ENCODE results near the gene KCNG4. TPM values are rescaled to one million over a fixed set of nuclear protein-coding genes. Genes with fewer than 3 reads are reported as not detected.

The KCNG4 gene
- total and polyA plus RNA-seq, 2 of the 8 experiments (the other 6 are each of a cell fraction or from before 2014, with no cell fraction given): not detected

- Histone ChIP-seq H3K9ac (replicated peaks in 1 of 4; ENCODE audit: extremely low read depth in 1 of 4, low read depth in 3 of 4, low read length in 3 of 4) (no peak overlapping the region), H3K36me3 (ENCODE audit: control insufficient read depth in 2 of 4, insufficient read depth in 4 of 4, low read length in 3 of 4) (no peaks in the 10 kb centered on the region), H3K4ac (replicated peaks; ENCODE audit: insufficient read length, low read depth, low read length) (no peak overlapping the region), H3K4me1 (replicated peaks in 1 of 4; ENCODE audit: control insufficient read depth in 3 of 4, insufficient read depth in 4 of 4, low read length in 3 of 4) (peaks cover 0 to 17% (median 10%) of the 10 kb centered on the region in 4 experiments; a peak in 6 of 7 replicates), H2AFZ (ENCODE audit: low read length) (no peak overlapping the region), H3K23ac (ENCODE audit: insufficient read length) (no peak overlapping the region), H2BK12ac (ENCODE audit: low read depth, low read length) (no peak overlapping the region), H2BK5ac (ENCODE audit: low read depth, low read length) (no peak overlapping the region), H2BK120ac (replicated peaks; ENCODE audit: low read depth, low read length) (no peak overlapping the region), H3K4me2 (ENCODE audit: insufficient read depth in 1 of 2, low read depth in 2 of 2, low read length in 2 of 2) (no peak overlapping the region), H3K27me3 (replicated peaks in 1 of 4; ENCODE audit: control insufficient read depth in 3 of 4, extremely low read depth in 1 of 4, insufficient read depth in 3 of 4, low read length in 3 of 4) (no peaks in the 10 kb centered on the region; a peak in 1 of 7 replicates), H3K56ac (replicated peaks; ENCODE audit: insufficient read length, low read depth, low read length) (no peak overlapping the region), H4K20me1 (replicated peaks in 1 of 2; ENCODE audit: control insufficient read depth in 1 of 2, insufficient read depth in 2 of 2, low read length in 2 of 2) (no peaks in the 10 kb centered on the region), H3K27ac (ENCODE audit: low read depth, low read length) (no peak overlapping the region), H4K5ac (ENCODE audit: insufficient read length, low read depth, low read length) (no peak overlapping the region), H3K23me2 (ENCODE audit: low read depth, low read length) (no peaks in the 10 kb centered on the region), H2AK5ac (ENCODE audit: low read depth, low read length) (no peak overlapping the region), H3K79me1 (ENCODE audit: low read depth, low read length) (no peaks in the 10 kb centered on the region), H2BK20ac (ENCODE audit: low read length) (no peak overlapping the region), H2BK15ac (ENCODE audit: low read length) (no peak overlapping the region), H3K9me3 (ENCODE audit: insufficient read depth in 2 of 2, low read depth in 1 of 2, low read length in 1 of 2) (no peaks in the 10 kb centered on the region), H4K8ac (ENCODE audit: extremely low read depth, insufficient read depth, low read length) (no peak overlapping the region), H3K79me2 (ENCODE audit: control insufficient read depth in 1 of 2, insufficient read depth in 2 of 2, low read length in 2 of 2) (no peaks in the 10 kb centered on the region), H3K4me3 (ENCODE audit: extremely low read depth in 1 of 4, insufficient read depth in 2 of 4, low read depth in 3 of 4, low read length in 4 of 4) (no peak overlapping the region), H3K14ac (ENCODE audit: insufficient read length) (no peak overlapping the region), H3K18ac (ENCODE audit: extremely low read depth, low read length) (no peak overlapping the region), H4K91ac (replicated peaks; ENCODE audit: insufficient read length, low read length) (no peak overlapping the region)
- POLR2A ChIA-PET (ENCODE audit: partially characterized antibody): no interaction called here
- 90% methylated on average over 16 of the region's 16 CpGs; no CpG with 5 or more reads in 1 of the 2 experiments for WGBS, 2 experiments (ENCODE audit: extremely low coverage in 1 of 2, insufficient coverage in 1 of 2, insufficient read length in 1 of 2, insufficient replicate concordance in 2 of 2, low coverage in 1 of 2, low lambda C conversion rate in 2 of 2, missing lambda C conversion rate in 1 of 2)
- FAIRE-seq: no peak
- DNase-seq (ENCODE audit: low read depth in 1 of 2, low spot score in 2 of 2): no peak
- CTCF ChIA-PET (ENCODE audit: partially characterized antibody): interaction anchor here (1.2 to 1.8 kb wide), 2 partner anchors 10 to 21 kb away, joined by 3 to 5 read pairs; no protein-coding TSS in a partner anchor
- TF ChIP-seq TEAD4 (IDR thresholded peaks at IDR 0.05; ENCODE audit: low read depth, low read length): no peak
- no peak for TF ChIP-seq SP2 (IDR thresholded peaks at IDR 0.05; ENCODE audit: low read length)
- no peak for TF ChIP-seq EP300 (IDR thresholded peaks at IDR 0.05; ENCODE audit: borderline replicate concordance in 1 of 2, low read depth in 2 of 2, low read length in 2 of 2)
- TF ChIP-seq SIX5 (IDR thresholded peaks at IDR 0.05; ENCODE audit: low read depth, low read length): no peak
- TF ChIP-seq MAFK (IDR thresholded peaks at IDR 0.05; ENCODE audit: low read depth, low read length): no peak
- TF ChIP-seq ATF2 (IDR thresholded peaks at IDR 0.05; ENCODE audit: low read length): no peak
- TF ChIP-seq SP1 (IDR thresholded peaks at IDR 0.05; ENCODE audit: low read depth, low read length): no peak
- TF ChIP-seq NANOG (IDR thresholded peaks at IDR 0.05; ENCODE audit: insufficient read depth, low read depth, low read length, poor library complexity, severe bottlenecking): no peak
- TF ChIP-seq NRF1 (IDR thresholded peaks at IDR 0.05; ENCODE audit: low read depth, low read length): no peak
- TF ChIP-seq POU5F1 (IDR thresholded peaks at IDR 0.05; ENCODE audit: low read depth, low read length): no peak
- TF ChIP-seq SP4 (IDR thresholded peaks at IDR 0.05; ENCODE audit: low read length): no peak
- no peak for TF ChIP-seq SRF (IDR thresholded peaks at IDR 0.05; ENCODE audit: low read depth, low read length)
Measured at GRCh38 chr16:84286578-84287240, 46.9 kb upstream of the KCNG4 start.

Measured in H1 (cell line).